ENCODE measurements around the gene CADPS.

CADPS gene

GRCh38 chr3:62918131-62918530 lies 42.9 kb upstream of the CADPS start (continued):
- TF ChIP-seq TCF4 (CRISPR knock-in tag; IDR thresholded peaks at IDR 0.05; ENCODE audit: borderline replicate concordance), result no peak

GRCh38 chr3:62911526-62911925 lies 36.3 kb upstream of the CADPS start:
- TF ChIP-seq ESRRG (CRISPR knock-in tag; IDR thresholded peaks at IDR 0.05) (no peak), PATZ1 (CRISPR knock-in tag; IDR thresholded peaks at IDR 0.05; ENCODE audit: borderline replicate concordance) (no peak), ZC3H10 (CRISPR knock-in tag; IDR thresholded peaks at IDR 0.05) (no peak), TCF4 (CRISPR knock-in tag; IDR thresholded peaks at IDR 0.05; ENCODE audit: borderline replicate concordance) (no peak), TOX (CRISPR knock-in tag; IDR thresholded peaks at IDR 0.05; ENCODE audit: borderline replicate concordance) (no peak)

GRCh38 chr3:62905331-62905730 lies 30.1 kb upstream of the CADPS start:
- no peak for ATAC-seq
- TF ChIP-seq OSR1 (CRISPR knock-in tag; IDR thresholded peaks at IDR 0.05) (no peak), GLIS3 (CRISPR knock-in tag; IDR thresholded peaks at IDR 0.05) (no peak), ZFP30 (CRISPR knock-in tag; IDR thresholded peaks at IDR 0.05) (no peak), ARNTL (CRISPR knock-in tag; IDR thresholded peaks at IDR 0.05; ENCODE audit: borderline replicate concordance, low read depth) (no peak), RARB (CRISPR knock-in tag; IDR thresholded peaks at IDR 0.05) (no peak), ESRRG (CRISPR knock-in tag; IDR thresholded peaks at IDR 0.05) (no peak), PPARA (CRISPR knock-in tag; IDR thresholded peaks at IDR 0.05; ENCODE audit: borderline replicate concordance) (no peak), BACH2 (CRISPR knock-in tag; IDR thresholded peaks at IDR 0.05; ENCODE audit: borderline replicate concordance) (no peak)
- TF ChIP-seq, protein P1, sequence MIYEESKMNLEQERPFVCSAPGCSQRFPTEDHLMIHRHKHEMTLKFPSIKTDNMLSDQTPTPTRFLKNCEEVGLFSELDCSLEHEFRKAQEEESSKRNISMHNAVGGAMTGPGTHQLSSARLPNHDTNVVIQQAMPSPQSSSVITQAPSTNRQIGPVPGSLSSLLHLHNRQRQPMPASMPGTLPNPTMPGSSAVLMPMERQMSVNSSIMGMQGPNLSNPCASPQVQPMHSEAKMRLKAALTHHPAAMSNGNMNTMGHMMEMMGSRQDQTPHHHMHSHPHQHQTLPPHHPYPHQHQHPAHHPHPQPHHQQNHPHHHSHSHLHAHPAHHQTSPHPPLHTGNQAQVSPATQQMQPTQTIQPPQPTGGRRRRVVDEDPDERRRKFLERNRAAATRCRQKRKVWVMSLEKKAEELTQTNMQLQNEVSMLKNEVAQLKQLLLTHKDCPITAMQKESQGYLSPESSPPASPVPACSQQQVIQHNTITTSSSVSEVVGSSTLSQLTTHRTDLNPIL (CRISPR knock-in tag; IDR thresholded peaks at IDR 0.05; ENCODE audit: low read depth), result no peak

More at GRCh38 chr3:62911526-62911925, 36.3 kb upstream of the CADPS start:
- ATAC-seq, result peak; percentile 59; the same call in 2 of the 3 replicates

DNA sequence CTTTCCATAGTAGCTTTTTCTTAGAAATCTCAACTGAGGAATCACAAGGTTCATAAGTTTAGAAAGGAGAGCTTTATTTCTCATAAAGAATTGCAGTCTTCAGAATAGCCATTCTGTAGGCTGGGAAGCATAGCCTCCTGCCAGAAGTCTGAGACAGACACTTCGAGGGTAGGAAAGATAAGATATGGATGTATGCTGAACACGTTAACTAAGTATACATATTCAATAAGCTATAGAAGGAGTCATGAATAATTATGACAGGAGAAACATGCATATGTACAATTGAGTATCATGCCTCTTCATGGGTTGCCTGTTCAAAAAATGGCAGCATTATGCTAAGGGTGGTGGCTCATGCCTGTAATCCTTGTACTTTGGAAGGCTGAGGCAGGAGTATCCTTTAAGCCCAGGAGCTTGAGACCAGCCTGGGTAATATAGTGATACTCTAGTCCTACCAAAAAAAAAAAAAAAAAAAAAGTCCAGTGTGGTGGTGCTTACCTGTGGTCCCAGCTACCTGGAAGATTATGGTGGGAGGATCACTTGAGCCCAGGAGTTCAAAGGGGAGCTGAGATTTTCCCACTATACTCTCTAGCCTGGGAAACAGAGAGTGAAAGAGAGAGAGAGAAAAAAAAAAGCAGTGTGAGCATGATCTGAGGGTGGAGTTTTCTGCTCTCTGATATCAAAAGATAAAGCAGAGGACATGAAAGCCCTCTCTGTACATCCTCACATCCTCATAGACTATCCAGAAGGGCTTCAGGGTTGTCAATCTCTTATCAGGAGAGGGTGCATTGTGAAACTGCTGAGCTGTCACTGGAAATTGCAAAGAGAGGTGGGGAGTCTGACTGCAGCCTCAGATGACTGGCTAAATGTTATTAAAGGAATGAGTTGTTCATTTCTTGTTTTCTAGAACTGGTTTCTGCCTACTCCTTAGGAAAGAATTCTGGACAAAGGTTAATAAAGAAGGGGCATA lies 23.6 kb upstream of the CADPS start:
- ATAC-seq, result no peak
- TF ChIP-seq GLIS3 (CRISPR knock-in tag; IDR thresholded peaks at IDR 0.05), result no peak
- TF ChIP-seq ZFP30 (CRISPR knock-in tag; IDR thresholded peaks at IDR 0.05), result no peak
- TF ChIP-seq OSR1 (CRISPR knock-in tag; IDR thresholded peaks at IDR 0.05), result no peak
- TF ChIP-seq PPARA (CRISPR knock-in tag; IDR thresholded peaks at IDR 0.05; ENCODE audit: borderline replicate concordance), result no peak
- TF ChIP-seq ZC3H10 (CRISPR knock-in tag; IDR thresholded peaks at IDR 0.05), result no peak
- TF ChIP-seq ZNF8 (CRISPR knock-in tag; IDR thresholded peaks at IDR 0.05), result no peak
- TF ChIP-seq ZNF565 (CRISPR knock-in tag; conservative IDR thresholded peaks at IDR 0.05; ENCODE audit: low read depth), result no peak
- no peak for TF ChIP-seq CSDC2 (CRISPR knock-in tag; IDR thresholded peaks at IDR 0.05)
- no peak for TF ChIP-seq RARB (CRISPR knock-in tag; IDR thresholded peaks at IDR 0.05)
- TF ChIP-seq ISL1 (CRISPR knock-in tag; IDR thresholded peaks at IDR 0.05), result no peak
- TF ChIP-seq ESRRG (CRISPR knock-in tag; IDR thresholded peaks at IDR 0.05), result no peak
- TF ChIP-seq, protein P2, sequence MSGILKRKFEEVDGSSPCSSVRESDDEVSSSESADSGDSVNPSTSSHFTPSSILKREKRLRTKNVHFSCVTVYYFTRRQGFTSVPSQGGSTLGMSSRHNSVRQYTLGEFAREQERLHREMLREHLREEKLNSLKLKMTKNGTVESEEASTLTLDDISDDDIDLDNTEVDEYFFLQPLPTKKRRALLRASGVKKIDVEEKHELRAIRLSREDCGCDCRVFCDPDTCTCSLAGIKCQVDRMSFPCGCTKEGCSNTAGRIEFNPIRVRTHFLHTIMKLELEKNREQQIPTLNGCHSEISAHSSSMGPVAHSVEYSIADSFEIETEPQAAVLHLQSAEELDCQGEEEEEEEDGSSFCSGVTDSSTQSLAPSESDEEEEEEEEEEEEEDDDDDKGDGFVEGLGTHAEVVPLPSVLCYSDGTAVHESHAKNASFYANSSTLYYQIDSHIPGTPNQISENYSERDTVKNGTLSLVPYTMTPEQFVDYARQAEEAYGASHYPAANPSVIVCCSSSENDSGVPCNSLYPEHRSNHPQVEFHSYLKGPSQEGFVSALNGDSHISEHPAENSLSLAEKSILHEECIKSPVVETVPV (CRISPR knock-in tag; IDR thresholded peaks at IDR 0.05), result no peak
- no peak for TF ChIP-seq PATZ1 (CRISPR knock-in tag; IDR thresholded peaks at IDR 0.05; ENCODE audit: borderline replicate concordance)
- no peak for TF ChIP-seq TSHZ2 (CRISPR knock-in tag; IDR thresholded peaks at IDR 0.05)
